ENCODE results near the gene TMEM156. TPM values are rescaled to one million over a fixed set of nuclear protein-coding genes. Genes with fewer than 3 reads are reported as not detected.

Gene TMEM156
- total RNA-seq, result under 0.01 and 0.58 TPM in 2 replicates

GRCh38 chr4:39032218-39033085, at the start of gene TMEM156:
TSS of gene TMEM156 (minus strand) at chr4:39032409. CDS start at chr4:39032313, 96 bp downstream.

GRCh38 chr4:39062094-39062769, 30.0 kb upstream of the TMEM156 start, which contains the start of gene KLHL5:
TSS of gene KLHL5 (plus strand) at chr4:39062232. CDS start at chr4:39062653, 421 bp downstream.

Other genes with a start within 250 kb of the TMEM156 start
- gene TLR10, start 249.4 kb downstream of the TMEM156 start, total RNA-seq, result under 0.01 TPM in 1 of 2 replicates, not detected in the other
- gene TLR1, start 227.6 kb downstream of the TMEM156 start, total RNA-seq, result 0.96 and 1.4 TPM in 2 replicates
- 2.3 and 2.5 TPM in 2 replicates for gene TLR6, start 175.6 kb downstream of the TMEM156 start, total RNA-seq
- gene FAM114A1, start 164.6 kb downstream of the TMEM156 start, total RNA-seq, result 489 and 527 TPM in 2 replicates
- 47.7 and 74.7 TPM in 2 replicates for gene KLHL5, start 29.8 kb upstream of the TMEM156 start, total RNA-seq
- gene WDR19, start 150.1 kb upstream of the TMEM156 start, total RNA-seq, result 15.9 and 44.0 TPM in 2 replicates